Keratinocyte (primary cell): Measurements from ENCODE around the gene E2F1. TPM values are rescaled to one million over a fixed set of nuclear protein-coding genes. Genes with fewer than 3 reads are reported as not detected.

Source experiments
- DNase-seq: peaks from one replicate; pipeline ENCODE4 v3.0.0-alpha.2; 2011; ENCODE audit warnings: low read depth, missing footprints, low spot score
- FAIRE-seq: peaks from 2 replicates; lab custom pipeline; 2011; peaks lifted over from hg19 to GRCh38; lab: Jason Lieb, UNC
- H2AFZ ChIP-seq: 2 replicates; pipeline ENCODE4 v1.6.0; 2012; ENCODE audit warnings: low read length, control low read depth, inconsistent platforms; ENCODE audit not compliant: control insufficient read depth
- H3K27ac ChIP-seq: 2 replicates; pipeline ENCODE4 v1.5.1; 2011; ENCODE audit warnings: low read length; ENCODE audit not compliant: control insufficient read depth, insufficient read depth
- H3K27me3 ChIP-seq: 3 replicates; pipeline ENCODE4 v1.6.0; 2011; ENCODE audit warnings: low read length; ENCODE audit not compliant: control insufficient read depth, insufficient read depth; ENCODE audit errors: extremely low read depth
- H3K36me3 ChIP-seq, 2 experiments: 2 replicates in 1 of 2; 3 replicates in 1 of 2; pipeline ENCODE4 v1.5.1; 2011; ENCODE audit warnings: low read length in 2 of 2, mild to moderate bottlenecking in 1 of 2; ENCODE audit not compliant: control insufficient read depth in 2 of 2, insufficient read depth in 2 of 2; ENCODE audit errors: extremely low read depth in 1 of 2
- H3K4me1 ChIP-seq: 3 replicates; pipeline ENCODE4 v1.5.1; 2011; ENCODE audit warnings: low read length; ENCODE audit not compliant: control insufficient read depth, insufficient read depth; ENCODE audit errors: extremely low read depth
- H3K4me2 ChIP-seq: 3 replicates; pipeline ENCODE4 v1.6.0; 2011; ENCODE audit warnings: low read depth, low read length; ENCODE audit not compliant: control insufficient read depth, insufficient read depth; ENCODE audit errors: extremely low read depth
- H3K4me3 ChIP-seq, 3 experiments: fragments of 200-600 bp in 1 of 3; sonication (generic) in 1 of 3; 2 replicates in 2 of 3; 3 replicates in 1 of 3; pipeline ENCODE4 v1.5.1; 2011 to 2016; ENCODE audit warnings: low read length in 3 of 3, mild to moderate bottlenecking in 3 of 3, control low read depth in 2 of 3, inconsistent platforms in 1 of 3, low read depth in 1 of 3, mixed read lengths in 1 of 3, mixed run types in 1 of 3, moderate library complexity in 1 of 3; ENCODE audit not compliant: control insufficient read depth in 2 of 3, insufficient read depth in 2 of 3; ENCODE audit errors: extremely low read depth in 1 of 3
- H3K79me2 ChIP-seq: 2 replicates; pipeline ENCODE4 v1.6.0; 2012; ENCODE audit warnings: low read length; ENCODE audit not compliant: control insufficient read depth, insufficient read depth
- H3K9ac ChIP-seq: 3 replicates; pipeline ENCODE4 v1.6.0; 2011; ENCODE audit warnings: low read length; ENCODE audit not compliant: control insufficient read depth, insufficient read depth; ENCODE audit errors: extremely low read depth
- H3K9me1 ChIP-seq: 3 replicates; pipeline ENCODE4 v1.6.0; 2011; ENCODE audit warnings: low read length; ENCODE audit not compliant: control insufficient read depth, insufficient read depth; ENCODE audit errors: extremely low read depth
- H3K9me3 ChIP-seq: 2 replicates; pipeline ENCODE4 v1.5.1; 2012; ENCODE audit warnings: low read depth, low read length; ENCODE audit not compliant: control insufficient read depth
- H4K20me1 ChIP-seq: 3 replicates; pipeline ENCODE4 v1.6.0; 2011; ENCODE audit warnings: low read length; ENCODE audit not compliant: control insufficient read depth, insufficient read depth; ENCODE audit errors: extremely low read depth
- CTCF ChIP-seq, 3 experiments: IDR thresholded peaks in 1 of 3; conservative IDR thresholded peaks in 1 of 3; optimal IDR thresholded peaks in 1 of 3; 2 replicates in 2 of 3; 3 replicates in 1 of 3; pipeline versions ENCODE3 to v1.5.1; 2011; ENCODE audit warnings: low read length in 3 of 3, mild to moderate bottlenecking in 3 of 3, moderate library complexity in 2 of 3, control low read depth in 1 of 3, inconsistent platforms in 1 of 3; ENCODE audit not compliant: insufficient read depth in 2 of 3; ENCODE audit errors: extremely low read depth in 1 of 3
- EZH2 ChIP-seq: IDR thresholded peaks from one replicate; pipeline ENCODE4 v1.6.1; 2012; ENCODE audit warnings: inconsistent platforms, mild to moderate bottlenecking, low read length, moderate library complexity
- dilution Hi-C: fragments of 300-500 bp; cut with MboI; formaldehyde crosslinking; loops from one replicate; pipeline ENCODE4 v1.7.0; 2020; ENCODE audit warnings: low sequenced_read_pairs; ENCODE audit not compliant: extremely low pct_ligation_motif_present
- polyA plus RNA-seq, 5 experiments: library from polyadenylated mRNA; depleted of rRNA in 3 of 5; stranded (reverse) in 3 of 5; stranded (forward) in 1 of 5; unstranded in 1 of 5; fragments of >200 nt; gene quantifications; 1 replicate in 1 of 5; 2 replicates in 3 of 5; 3 replicates in 1 of 5; pipeline versions ENCODE4 v1.2.1 to v1.2.3, GENCODE V29; 2011 to 2012; ENCODE audit warnings: missing spikeins in 2 of 5, low read depth in 1 of 5, low replicate concordance in 1 of 5

The E2F1 gene
- polyA plus RNA-seq, 1 donor (not counting 4 experiments of a cell fraction or from before 2014, with no cell fraction given): 2.8 TPM

GRCh38 chr20:33707668-33708067 lies 21.5 kb upstream of the E2F1 start:
- Histone ChIP-seq H4K20me1 (no peaks in the 10 kb centered on the region), H3K36me3 (peaks cover 0 to 5% of the 10 kb centered on the region in 2 experiments), H3K9me3 (no peaks in the 10 kb centered on the region), H3K4me3 (no peak overlapping the region), H3K9me1 (no peaks in the 10 kb centered on the region), H3K27ac (no peak overlapping the region), H3K27me3 (no peaks in the 10 kb centered on the region), H3K79me2 (no peaks in the 10 kb centered on the region), H3K4me2 (no peak overlapping the region), H3K9ac (no peak overlapping the region), H2AFZ (no peak overlapping the region), H3K4me1 (peaks cover 2% of the 10 kb centered on the region)
- TF ChIP-seq CTCF (optimal IDR thresholded peaks at IDR 0.05 in 1 of 3, IDR thresholded peaks at IDR 0.05 in 1 of 3, conservative IDR thresholded peaks at IDR 0.05 in 1 of 3; ENCODE audit: extremely low read depth in 1 of 3, insufficient read depth in 2 of 3, low read length in 3 of 3): no peak
- no peak for TF ChIP-seq EZH2
- no peak for FAIRE-seq
- dilution Hi-C loops: no loop called here
- DNase-seq: no peak

GRCh38 chr20:33704197-33704924 lies 18.2 kb upstream of the E2F1 start:
- H3K27ac ChIP-seq: no peak overlapping the region
- DNase-seq (no peak), FAIRE-seq (no peak)
- dilution Hi-C loops: no loop called here
- no peaks in the 10 kb centered on the region for H3K4me1 ChIP-seq
- no peak overlapping the region for H2AFZ ChIP-seq
- TF ChIP-seq CTCF (optimal IDR thresholded peaks at IDR 0.05 in 1 of 3, IDR thresholded peaks at IDR 0.05 in 1 of 3, conservative IDR thresholded peaks at IDR 0.05 in 1 of 3; ENCODE audit: extremely low read depth in 1 of 3, insufficient read depth in 2 of 3, low read length in 3 of 3): no peak
- TF ChIP-seq EZH2: no peak
- H3K9ac ChIP-seq: no peak overlapping the region
- H3K9me3 ChIP-seq: no peaks in the 10 kb centered on the region
- H4K20me1 ChIP-seq: no peaks in the 10 kb centered on the region
- H3K4me2 ChIP-seq: no peak overlapping the region
- no peak overlapping the region for H3K4me3 ChIP-seq
- peaks cover 0 to 5% of the 10 kb centered on the region in 2 experiments for H3K36me3 ChIP-seq
- H3K27me3 ChIP-seq: no peaks in the 10 kb centered on the region
- H3K79me2 ChIP-seq: no peaks in the 10 kb centered on the region
- no peaks in the 10 kb centered on the region for H3K9me1 ChIP-seq
